A673 (cell line): Measurements from ENCODE around the gene EIF2A. TPM values are rescaled to one million over a fixed set of nuclear protein-coding genes. Genes with fewer than 3 reads are reported as not detected.

Experiments
- BruUV-seq: library from RNA; stranded (reverse); fragments of 400-500 nt; replicated peaks from 2 replicates; lab custom pipeline; 2021; lab: Mats Ljungman, UMichigan
- CTCF ChIA-PET: fragments of 300-600 bp; sonication (Branson Sonifier 250); formaldehyde crosslinking; loops from one replicate; lab custom pipeline; 2022; ENCODE audit warnings: antibody characterized with exemption; lab: Charles Lee
- POLR2A ChIA-PET: fragments of 300-600 bp; sonication (Branson Sonifier 250); formaldehyde crosslinking; loops from one replicate; lab custom pipeline; 2022; ENCODE audit warnings: antibody characterized with exemption; ENCODE audit not compliant: low non-redundant PET; lab: Charles Lee
- DNase-seq: peaks from one replicate; pipeline ENCODE4 v3.0.0-alpha.2; 2015; ENCODE audit warnings: low spot score
- H3K27ac ChIP-seq: fragments of 200-600 bp; sonication (generic); 2 replicates; pipeline ENCODE4 v1.5.1; 2016; ENCODE audit warnings: mixed run types, low read depth, mild to moderate bottlenecking, mixed read lengths, antibody characterized with exemption, low read length; ENCODE audit not compliant: poor library complexity, severe bottlenecking
- H3K27me3 ChIP-seq: fragments of 200-600 bp; sonication (generic); replicated peaks from 2 replicates; pipeline ENCODE4 v1.6.1; 2017; ENCODE audit warnings: mixed run types, low read depth, mild to moderate bottlenecking, mixed read lengths, antibody characterized with exemption, low read length; ENCODE audit not compliant: insufficient read depth, poor library complexity
- H3K36me3 ChIP-seq: fragments of 200-600 bp; sonication (generic); 2 replicates; pipeline ENCODE4 v1.6.1; 2016; ENCODE audit warnings: mixed run types, mild to moderate bottlenecking, mixed read lengths, antibody characterized with exemption, low read length; ENCODE audit not compliant: insufficient read depth, poor library complexity, severe bottlenecking
- H3K4me1 ChIP-seq: fragments of 200-600 bp; sonication (generic); 2 replicates; pipeline ENCODE4 v1.6.1; 2017; ENCODE audit warnings: mixed run types, mild to moderate bottlenecking, mixed read lengths, antibody characterized with exemption, low read length; ENCODE audit not compliant: insufficient read depth, poor library complexity, severe bottlenecking
- H3K4me3 ChIP-seq: fragments of 200-600 bp; sonication (generic); 2 replicates; pipeline ENCODE4 v1.5.1; 2016; ENCODE audit warnings: low read depth, mixed run types, mild to moderate bottlenecking, mixed read lengths, low read length; ENCODE audit not compliant: poor library complexity, severe bottlenecking
- H3K9me3 ChIP-seq: fragments of 200-600 bp; sonication (generic); 2 replicates; pipeline ENCODE4 v1.6.1; 2016; ENCODE audit warnings: mixed run types, low read depth, mild to moderate bottlenecking, mixed read lengths, antibody characterized with exemption, low read length; ENCODE audit not compliant: poor library complexity, severe bottlenecking
- CTCF ChIP-seq: fragments of 300-800, 200-600 bp; sonication (generic); conservative IDR thresholded peaks from 2 replicates; pipeline ENCODE4 v1.5.1; 2017; ENCODE audit warnings: low read depth, mild to moderate bottlenecking, antibody characterized with exemption, low read length, moderate library complexity, mixed read lengths
- EZH2 ChIP-seq: fragments of 200-600 bp; sonication (generic); IDR thresholded peaks from 2 replicates; pipeline ENCODE4 v1.6.1; 2017; ENCODE audit warnings: borderline replicate concordance, low read depth, mild to moderate bottlenecking, mixed read lengths, antibody characterized with exemption, low read length; ENCODE audit not compliant: poor library complexity, severe bottlenecking
- intact Hi-C: fragments of 100-400 bp; cut with micrococcal nuclease; formaldehyde crosslinking; loops from one replicate; pipeline ENCODE4 v1.10.0; 2022; ENCODE audit not compliant: unreplicated experiment
- total RNA-seq: library from RNA; stranded (reverse); gene quantifications from 2 replicates; pipeline ENCODE4 v1.2.3, GENCODE V29; 2021

EIF2A gene
- total RNA-seq, 1 experiment from 2014 or later, result 113 TPM

- TF ChIP-seq CTCF (no peak), EZH2 (no peak)
- H3K27me3 ChIP-seq, result no peaks in the 10 kb centered on the region
- POLR2A ChIA-PET, result no interaction called here
- DNase-seq, result no peak
- no TSS peak for BruUV-seq
- intact Hi-C loops, result loop anchor here (5.0 kb wide), 2 partner anchors 340 to 620 kb away; no protein-coding TSS in a partner anchor
- CTCF ChIA-PET, result interaction anchor here (0.7 kb wide), 1 partner anchor 229 kb away, joined by 3 read pairs; no protein-coding TSS in a partner anchor
- no peaks in the 10 kb centered on the region for H3K36me3 ChIP-seq
- H3K27ac ChIP-seq, result no peak overlapping the region
- H3K4me1 ChIP-seq, result no peaks in the 10 kb centered on the region
- no peak overlapping the region for H3K4me3 ChIP-seq
- H3K9me3 ChIP-seq, result no peaks in the 10 kb centered on the region
These were observed 18.9 kb upstream of the EIF2A start for GRCh38 chr3:150527464-150528255.

GRCh38 chr3:150528354-150528797 lies 18.2 kb upstream of the EIF2A start:
- intact Hi-C loops, result loop anchor here (5.0 kb wide), 2 partner anchors 339 to 619 kb away; no protein-coding TSS in a partner anchor
- no peaks in the 10 kb centered on the region for H3K9me3 ChIP-seq

GRCh38 chr3:150531775-150532174 lies 14.8 kb upstream of the EIF2A start:
- Histone ChIP-seq H3K36me3 (no peaks in the 10 kb centered on the region), H3K27ac (no peak overlapping the region), H3K4me1 (no peaks in the 10 kb centered on the region), H3K4me3 (no peak overlapping the region), H3K9me3 (no peaks in the 10 kb centered on the region), H3K27me3 (no peaks in the 10 kb centered on the region)
- no TSS peak for BruUV-seq
- intact Hi-C loops, result no loop called here
- POLR2A ChIA-PET, result no interaction called here
- CTCF ChIA-PET, result no interaction called here
- no peak for DNase-seq
- no peak for TF ChIP-seq CTCF
- TF ChIP-seq EZH2, result no peak

More at GRCh38 chr3:150528354-150528797, 18.2 kb upstream of the EIF2A start:
- H3K27me3 ChIP-seq, result no peaks in the 10 kb centered on the region
- H3K4me3 ChIP-seq, result no peak overlapping the region
- no TSS peak for BruUV-seq
- H3K27ac ChIP-seq, result no peak overlapping the region
- no peaks in the 10 kb centered on the region for H3K36me3 ChIP-seq
- ChIA-PET CTCF (interaction anchor here (0.6 to 0.7 kb wide), 2 partner anchors 229 to 261 kb away, joined by 3 read pairs; no protein-coding TSS in a partner anchor), POLR2A (no interaction called here)
- DNase-seq, result peak; percentile 21
- H3K4me1 ChIP-seq, result no peaks in the 10 kb centered on the region
- TF ChIP-seq CTCF (peak; percentile 55), EZH2 (no peak)
